IPS-11a (cell line): Measurements from ENCODE around the gene CDK6.

Experiments used
- H3K4me3 ChIP-seq: one replicate; pipeline ENCODE4 v1.5.1; 2013; ENCODE audit warnings: low read depth, low read length, control low read depth

CDK6 gene

DNA sequence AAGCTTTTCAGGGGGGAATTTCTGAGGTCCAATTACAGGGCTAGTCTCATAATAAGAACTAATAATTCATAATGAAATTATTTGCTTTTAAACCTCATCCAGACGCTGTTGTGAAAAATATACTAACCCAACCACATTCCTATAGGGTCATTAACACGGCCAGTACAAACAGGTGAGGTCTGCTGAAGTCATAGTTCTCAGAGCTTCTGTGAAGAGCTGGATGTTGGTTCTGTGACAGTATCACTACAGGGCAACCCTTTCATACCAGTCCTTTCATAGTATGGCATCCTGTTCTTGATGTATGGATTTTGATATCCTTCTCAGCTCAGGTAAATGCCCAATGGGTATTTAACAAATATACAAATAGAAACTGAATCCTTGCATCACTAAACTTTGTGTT lies 183.8 kb downstream of the CDK6 start:
- H3K4me3 ChIP-seq: no peak overlapping the region

DNA sequence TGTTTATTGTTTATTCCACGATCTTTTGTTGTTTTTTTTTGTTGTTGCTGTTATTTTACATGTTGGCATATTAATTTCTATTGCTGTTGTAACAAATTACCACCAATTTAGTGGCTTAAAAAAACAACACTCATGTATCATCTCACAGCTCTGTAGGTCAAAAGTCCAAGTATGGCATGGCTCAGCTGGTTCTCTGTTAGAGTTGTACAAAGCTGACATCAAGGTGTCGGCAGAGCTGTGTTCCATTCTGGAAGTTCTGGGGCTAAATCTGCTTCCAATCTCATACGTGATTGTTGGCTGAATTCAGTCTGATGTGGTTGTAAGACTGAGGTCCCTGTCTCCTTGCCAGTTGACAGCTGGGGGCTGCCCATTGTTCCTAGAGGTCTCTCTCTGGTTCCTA lies 186.0 kb downstream of the CDK6 start:
- no peak overlapping the region for H3K4me3 ChIP-seq

DNA sequence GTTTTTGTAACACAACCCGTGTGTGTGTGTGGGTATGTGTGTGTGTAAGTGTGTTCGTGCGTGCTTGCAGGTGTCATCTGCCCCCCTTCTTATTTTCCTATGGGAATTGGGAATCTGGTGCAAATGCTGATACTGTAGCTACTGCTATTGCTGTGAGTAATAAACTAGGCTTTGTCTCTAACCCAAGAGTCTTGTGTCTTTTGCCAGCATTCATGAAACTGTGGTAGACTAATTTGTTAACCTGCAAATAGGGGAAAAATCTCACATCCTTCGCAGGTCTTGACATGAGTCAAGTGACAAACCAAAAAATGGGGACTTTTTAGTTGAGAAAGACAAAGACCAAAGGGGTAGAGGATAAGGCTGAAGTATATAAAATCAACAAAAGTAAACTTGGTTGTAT lies 188.3 kb downstream of the CDK6 start:
- no peak overlapping the region for H3K4me3 ChIP-seq

DNA sequence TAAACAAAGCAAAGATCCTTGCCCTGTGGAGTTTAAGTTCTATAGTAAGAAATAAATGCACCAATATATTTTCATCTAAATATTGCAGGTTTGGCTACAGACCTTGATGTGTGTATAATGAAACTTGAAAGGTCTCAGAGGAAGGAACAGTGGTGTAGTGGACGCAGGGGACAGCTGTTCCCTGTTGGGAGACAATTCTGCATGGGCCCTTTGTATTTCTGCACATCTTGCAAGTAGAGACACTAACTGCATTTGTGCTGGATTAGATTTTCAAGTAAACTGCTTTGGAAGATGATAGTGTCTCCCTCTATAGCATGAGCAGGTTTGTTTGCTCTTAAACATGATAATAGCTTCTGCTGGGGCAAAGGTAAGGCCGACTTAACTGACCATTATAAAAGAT lies 188.7 kb downstream of the CDK6 start:
- H3K4me3 ChIP-seq: no peak overlapping the region

DNA sequence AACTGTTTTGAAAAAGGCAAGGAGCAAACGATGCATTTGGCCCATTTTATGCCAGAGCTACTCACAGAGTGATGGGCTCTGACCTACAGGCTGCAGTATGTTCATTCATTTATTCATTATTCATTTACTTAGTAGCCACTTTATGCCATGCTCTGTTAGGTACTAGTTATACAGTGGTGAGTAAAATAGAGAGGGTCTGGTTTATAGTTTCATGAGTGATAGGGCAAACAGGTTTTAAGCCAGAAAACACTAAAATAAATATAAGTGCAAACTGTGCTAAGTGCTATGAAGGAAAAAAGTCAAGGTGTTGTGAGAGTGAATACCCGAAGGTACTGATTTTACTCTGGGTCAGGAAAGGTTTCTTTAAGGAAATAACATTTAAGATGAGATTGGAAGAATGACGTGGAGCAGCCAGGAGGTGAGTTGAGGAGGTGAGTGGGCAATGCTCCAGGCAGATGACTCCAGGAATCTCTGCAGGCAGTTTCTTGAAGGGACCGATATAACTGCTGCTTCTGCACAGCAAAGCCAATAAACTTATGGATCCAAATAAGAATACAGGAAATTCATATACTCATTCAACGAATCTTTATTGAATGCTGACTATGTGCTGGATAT lies 189.3 kb downstream of the CDK6 start:
- no peak overlapping the region for H3K4me3 ChIP-seq

DNA sequence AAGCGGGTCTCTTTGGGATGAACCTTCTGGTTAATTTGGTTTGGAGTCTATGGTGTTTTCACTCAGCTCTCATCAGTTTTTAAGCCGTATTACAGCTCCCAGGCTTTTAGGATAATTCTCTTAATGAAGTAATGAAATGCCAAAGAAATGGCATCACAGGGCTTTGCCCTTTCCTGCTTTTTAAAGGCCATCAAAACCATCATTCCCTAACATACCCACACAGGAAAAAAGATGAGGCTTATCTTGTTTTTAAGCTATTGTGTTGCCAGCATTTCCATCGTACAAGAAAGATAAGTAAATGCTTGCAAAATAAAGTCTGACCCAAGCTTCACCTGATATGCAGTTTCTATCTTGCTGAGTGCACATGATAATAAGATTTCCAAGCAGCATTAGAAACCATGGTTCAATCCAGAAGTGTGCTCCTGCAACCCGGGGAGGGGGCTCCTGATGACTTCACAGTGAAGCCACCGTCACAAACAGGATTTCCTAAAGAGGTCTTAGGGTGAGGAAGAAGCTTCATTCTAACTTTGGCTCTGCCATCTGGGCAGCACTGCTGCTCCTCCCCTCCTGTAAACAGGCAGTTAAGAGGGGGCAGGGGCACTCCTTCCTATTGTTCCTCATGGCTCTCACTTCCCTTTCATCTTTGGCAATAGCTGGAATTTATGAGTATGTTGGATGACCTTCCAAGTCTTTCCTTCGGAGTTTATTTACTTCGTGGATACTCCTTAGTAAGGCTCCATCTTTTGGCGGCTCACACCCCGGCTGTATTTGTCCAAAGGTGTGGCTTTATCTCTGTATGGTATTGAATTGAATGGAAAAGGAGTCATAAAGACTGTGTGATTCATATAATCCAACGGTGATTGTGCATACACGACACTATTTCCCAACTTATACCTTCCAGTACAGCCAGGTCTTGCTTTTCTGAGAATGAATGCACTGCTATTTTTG lies 191.0 kb downstream of the CDK6 start:
- H3K4me3 ChIP-seq: no peak overlapping the region

DNA sequence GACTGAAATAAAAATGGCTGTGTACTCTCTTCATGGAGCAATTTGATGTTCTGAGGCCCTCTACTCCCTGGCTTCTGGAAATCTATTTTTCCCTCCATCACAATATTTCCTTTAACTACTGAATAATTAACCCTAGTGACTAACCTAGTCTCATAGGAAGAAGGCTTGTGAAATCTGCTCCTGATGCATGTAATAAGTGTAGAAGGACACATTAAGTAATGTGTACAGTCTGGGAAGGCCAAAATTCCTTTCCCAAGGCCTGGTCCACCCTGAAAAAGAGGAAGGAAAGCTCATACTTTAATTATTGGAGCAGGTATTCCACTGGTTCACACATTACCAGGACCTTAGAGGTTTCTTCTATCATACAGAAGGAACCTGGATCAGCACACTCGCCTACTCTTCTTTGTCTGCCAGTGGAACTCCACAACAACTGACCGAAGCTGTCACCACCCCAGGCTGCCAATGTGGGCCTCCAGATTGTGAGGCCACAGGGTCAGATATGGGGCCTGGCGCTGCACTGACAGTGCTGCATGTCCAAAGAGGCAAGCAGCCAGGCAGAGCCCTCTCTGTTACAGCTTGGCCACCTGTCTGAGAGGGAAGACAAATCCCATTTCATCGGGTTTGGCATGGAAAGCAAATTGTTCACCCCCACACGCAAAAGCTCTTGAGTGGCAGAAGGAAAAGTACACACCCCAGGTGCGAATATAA lies 191.8 kb downstream of the CDK6 start:
- no peak overlapping the region for H3K4me3 ChIP-seq

DNA sequence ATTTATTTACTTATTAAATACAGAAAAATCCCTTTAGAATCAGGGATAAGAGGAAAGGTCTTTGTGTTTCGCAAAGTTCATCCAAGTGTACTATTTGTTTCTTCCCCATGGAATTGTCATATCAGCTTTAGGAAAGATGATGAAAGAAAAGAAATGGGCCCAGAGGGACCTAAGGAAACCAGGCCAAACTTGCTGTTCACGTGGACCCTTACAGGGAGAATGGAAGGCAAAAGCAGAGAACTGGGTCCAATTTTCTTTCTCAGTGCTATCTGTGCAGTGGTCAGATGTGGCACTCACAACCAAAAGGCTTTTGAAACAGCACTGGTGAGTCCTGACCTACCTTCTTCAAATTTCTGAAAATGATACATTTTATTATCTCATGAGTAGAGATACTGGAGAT lies 192.6 kb downstream of the CDK6 start:
- H3K4me3 ChIP-seq: no peak overlapping the region

DNA sequence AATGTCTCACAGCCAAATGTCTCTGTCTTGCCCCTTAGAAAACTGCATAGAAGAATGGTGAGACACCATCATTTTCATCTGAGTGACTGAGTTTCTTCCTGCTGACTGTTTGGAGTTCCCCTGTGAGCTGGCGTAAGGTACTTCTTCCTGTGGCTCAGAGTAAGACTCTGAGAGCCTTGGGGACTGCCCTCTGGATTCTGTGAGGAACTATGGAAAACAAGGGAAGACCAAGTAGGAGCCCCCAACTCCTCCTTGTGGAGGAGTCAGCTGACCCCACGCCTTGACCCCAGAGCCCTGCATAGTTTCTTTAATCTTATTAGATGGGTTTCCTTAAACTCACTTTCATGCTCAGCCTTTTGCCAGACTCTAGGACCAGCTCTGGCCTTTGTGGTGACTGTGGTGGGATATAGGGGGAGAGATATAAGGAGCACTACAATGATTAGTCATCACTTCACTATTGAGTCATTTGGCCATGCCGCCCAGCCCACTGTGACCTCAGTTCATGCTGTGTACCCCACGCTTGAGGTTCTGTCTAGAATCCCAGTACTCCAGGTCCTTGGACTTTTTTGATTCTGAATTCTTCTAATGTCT lies 194.4 kb downstream of the CDK6 start:
- no peak overlapping the region for H3K4me3 ChIP-seq

DNA sequence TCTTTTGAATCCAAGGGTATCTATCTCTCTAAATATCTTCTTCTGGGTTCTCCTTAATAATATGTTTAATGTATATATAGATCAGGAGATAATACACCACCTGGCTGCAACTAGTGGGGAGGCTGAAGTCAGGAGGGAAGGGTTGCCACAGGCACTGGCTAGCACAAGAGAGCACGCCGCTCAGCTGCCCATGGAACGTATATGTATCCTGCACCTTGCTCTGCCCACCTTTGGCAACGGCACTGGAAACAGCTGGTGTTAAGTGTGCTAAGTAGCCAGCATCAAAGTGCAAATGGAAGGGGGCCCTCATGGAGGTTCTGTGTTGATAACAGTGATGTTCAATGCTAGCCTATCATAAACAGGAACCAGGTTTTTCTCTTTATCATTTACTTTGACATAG lies 196.4 kb downstream of the CDK6 start:
- no peak overlapping the region for H3K4me3 ChIP-seq

DNA sequence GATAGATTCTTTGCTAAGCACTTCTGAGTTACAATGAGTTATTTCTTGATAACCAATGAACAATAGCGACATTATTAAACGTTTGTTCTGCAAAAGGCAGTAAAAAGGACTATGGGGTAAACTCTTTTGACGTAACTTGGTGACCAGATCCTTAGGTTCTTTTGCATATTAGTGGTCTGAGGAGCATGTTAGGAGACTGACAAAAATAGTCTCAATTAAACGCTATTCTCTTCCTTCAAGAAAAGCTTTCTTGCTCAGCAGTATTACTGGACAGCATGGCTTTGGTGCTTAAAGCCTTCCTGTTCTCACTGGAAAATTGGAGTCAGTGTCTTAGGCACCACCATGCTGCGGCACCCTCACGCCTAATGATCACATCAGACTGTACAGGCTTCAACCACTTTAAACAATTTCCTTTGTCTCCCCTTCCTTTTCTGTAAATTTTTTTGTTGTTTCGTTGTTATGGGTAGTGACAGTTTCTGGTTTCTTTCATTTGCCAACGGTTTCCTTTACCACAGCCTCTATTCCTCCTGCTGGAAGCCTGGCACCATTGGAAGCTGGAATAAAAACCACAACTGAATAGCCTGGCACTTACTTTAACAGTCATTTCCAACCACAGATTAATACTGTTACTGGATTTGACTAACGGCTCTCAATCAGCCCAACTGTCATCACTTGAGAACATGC lies 197.0 kb downstream of the CDK6 start:
- no peak overlapping the region for H3K4me3 ChIP-seq

DNA sequence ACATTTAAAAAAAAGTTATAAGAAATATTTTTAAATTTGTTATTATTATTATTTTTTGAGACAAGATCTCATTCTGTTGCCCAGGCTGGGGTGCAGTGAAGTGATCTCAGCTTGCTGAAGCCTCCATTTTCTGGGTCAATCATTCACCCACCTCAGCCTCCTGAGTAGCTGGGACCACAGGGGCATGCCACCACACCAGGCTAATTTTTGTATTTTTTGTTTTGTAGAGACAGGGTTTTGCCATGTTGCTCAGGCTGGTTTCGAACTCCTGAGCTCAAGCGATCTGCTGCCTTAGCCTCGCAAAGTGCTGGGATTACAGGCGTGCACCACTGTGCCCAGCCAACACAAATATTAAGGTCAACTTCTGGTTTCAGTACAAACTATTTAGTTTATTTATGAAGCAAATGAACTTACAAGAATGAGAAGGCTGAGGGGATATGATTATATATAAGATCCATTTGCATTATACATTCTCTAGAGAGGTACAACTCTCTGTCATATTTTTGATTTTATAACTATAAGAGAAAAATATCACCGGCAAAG lies 200.3 kb downstream of the CDK6 start:
- no peak overlapping the region for H3K4me3 ChIP-seq

DNA sequence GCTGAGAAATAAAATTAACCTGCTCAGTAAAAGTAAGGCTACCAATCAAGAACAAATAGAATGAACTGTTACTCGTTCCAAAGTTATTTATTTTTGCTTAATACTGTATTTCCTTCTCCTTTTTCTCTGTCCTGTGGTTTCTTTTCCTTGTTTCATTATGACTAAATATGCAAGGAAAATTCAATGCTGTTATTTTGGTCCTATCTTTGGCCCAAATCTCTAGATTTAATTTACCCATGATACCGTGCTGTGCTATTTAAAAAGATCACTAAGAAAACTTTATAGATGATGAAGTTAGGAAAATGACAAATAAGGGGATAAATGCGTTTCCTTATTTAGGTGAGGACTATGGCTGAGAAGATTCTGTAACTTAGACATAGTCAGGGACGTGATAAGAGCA lies 200.8 kb downstream of the CDK6 start:
- H3K4me3 ChIP-seq: no peak overlapping the region

DNA sequence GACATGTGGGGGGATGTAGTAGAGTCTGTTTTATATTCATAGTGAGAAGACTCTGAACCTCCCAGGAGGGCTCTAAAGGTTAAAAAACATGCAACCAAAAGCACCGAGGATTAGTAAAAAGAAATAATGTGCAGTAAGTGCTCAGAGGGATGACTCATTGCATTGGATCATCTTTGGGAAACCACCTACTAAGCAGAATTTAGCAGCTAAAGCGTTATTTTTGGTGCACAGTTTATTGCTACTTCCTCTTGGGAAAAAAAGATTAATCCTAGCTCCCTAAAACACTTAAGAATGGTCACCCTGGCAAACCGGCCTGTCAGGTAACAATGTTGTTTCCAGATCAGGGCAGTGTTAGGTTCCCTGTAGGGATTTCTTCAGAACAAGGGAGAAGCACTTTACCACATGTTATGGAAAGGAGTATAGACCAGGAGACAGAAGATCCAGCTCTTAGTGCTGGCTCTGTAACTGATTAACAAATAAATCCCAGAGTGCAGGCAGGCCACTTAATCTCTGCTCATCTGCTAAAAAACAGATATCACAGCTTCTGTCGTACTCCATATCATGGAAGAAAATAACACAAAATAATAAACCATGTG lies 201.4 kb downstream of the CDK6 start:
- H3K4me3 ChIP-seq: no peak overlapping the region

DNA sequence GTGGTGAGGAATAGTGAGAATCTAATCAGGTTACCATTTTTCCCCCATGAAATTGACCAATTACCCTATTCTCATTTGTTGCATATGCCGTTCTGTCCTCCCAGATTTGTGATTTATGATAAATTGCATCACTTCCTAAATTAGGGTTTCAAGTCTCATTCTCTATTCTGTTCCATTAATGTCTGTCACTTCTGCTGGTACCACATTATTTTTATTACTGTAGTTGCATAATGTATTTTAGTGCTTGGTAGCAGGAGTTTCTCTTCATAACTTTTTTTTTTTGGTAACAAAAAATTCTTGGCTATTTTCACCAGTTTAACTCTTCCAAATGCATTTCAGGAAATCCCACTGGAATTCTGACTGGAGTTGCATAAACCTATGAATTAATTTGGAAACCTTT lies 202.2 kb downstream of the CDK6 start:
- H3K4me3 ChIP-seq: no peak overlapping the region

DNA sequence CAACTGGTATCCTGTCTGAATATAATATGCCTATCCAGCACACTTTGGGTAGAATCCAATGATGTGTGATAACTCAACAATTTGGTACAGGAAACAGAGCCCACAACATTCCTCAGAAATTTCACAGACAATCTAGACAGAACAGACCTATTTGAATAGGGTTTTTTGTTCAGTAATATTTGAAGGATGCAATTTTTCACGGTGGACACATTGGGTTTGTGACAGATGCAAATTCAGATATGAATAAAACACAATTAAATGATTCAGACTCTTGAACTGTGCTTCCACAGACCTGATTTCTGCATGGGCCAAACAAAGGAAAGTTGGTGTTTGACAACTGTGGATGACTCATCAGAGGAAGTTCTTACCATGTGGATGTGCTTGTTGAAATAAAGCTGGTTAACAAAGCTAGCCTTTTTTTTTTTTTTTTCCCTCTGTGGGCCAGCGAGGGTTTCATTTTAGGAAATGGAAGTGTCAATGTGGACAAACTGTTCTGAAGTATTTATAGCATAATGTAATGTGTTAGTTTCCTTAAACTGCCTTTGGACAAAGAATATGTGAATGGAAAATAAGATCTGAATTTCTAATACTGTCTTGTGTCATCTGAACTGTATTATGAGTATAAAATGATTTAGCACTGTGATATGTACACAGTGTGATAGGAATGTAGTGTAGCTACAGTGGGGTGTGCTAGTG lies 203.0 kb downstream of the CDK6 start:
- no peak overlapping the region for H3K4me3 ChIP-seq

DNA sequence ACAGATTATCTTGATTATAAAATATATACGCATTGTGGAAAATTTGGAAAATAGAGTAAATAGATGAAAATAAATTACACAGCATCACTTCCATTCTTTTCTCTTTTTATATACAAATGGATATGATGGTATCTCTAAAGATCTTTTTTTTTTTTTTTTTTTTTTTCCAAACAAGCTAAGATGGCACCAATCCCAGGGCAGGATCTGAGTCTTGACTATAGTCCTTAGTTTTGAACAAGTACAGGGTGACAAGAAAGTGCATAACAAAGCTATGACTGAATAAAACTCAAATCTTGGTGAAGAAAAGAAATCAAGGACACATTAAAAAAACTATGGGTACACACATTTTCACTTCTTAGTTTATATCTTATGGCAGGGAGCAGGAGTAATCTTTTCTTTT lies 203.6 kb downstream of the CDK6 start:
- no peak overlapping the region for H3K4me3 ChIP-seq

DNA sequence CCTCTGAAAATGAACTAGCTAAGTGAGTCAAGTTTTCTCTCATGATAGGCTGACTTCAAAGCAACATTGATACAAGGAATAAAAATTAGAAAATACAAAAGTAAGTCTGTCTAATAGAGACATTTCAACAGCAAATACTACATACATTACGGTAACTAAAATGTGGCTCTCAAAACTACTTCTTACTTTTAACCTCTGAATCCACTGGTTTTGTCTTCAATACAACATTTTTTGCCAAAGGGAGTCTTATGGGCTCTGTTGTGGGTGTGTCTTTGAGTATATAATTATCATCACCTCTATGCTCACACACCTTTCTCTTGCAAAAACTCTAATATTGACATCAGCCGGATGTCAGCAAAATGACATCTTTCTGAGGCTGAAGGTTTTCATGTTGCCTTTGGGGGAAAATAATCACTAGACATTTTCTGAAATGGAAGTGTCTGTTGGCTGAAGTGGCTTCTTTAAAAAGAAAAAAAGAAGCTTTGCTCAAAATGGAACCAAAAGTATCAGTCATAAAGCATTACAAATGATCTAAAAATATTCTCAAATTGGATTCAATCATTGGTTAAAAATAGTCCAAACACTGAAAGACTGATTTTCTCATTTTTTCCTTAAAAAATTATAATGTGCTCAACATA lies 204.4 kb downstream of the CDK6 start:
- H3K4me3 ChIP-seq: no peak overlapping the region
